Measurements from ENCODE around the gene MGAT4A.

DNA sequence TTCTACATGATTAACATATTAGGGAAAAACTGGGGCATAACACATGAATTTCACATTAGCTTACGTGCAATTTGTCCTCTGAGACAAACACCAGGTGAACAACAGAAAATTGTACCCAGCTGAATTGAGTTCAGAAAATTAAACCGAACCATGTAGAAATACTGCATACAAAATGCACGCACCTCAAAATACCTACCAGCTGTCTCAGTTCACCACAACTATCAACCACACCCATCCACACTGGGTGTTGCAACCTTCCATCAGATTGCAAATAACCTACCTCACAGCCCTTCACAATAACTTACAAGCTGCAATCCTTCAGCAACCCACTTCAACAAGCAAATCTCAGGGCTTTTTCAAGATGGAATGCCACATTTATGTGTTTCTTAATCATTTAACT is 66.6 kb downstream of the MGAT4A start:
- TF ChIP-seq, protein P1, sequence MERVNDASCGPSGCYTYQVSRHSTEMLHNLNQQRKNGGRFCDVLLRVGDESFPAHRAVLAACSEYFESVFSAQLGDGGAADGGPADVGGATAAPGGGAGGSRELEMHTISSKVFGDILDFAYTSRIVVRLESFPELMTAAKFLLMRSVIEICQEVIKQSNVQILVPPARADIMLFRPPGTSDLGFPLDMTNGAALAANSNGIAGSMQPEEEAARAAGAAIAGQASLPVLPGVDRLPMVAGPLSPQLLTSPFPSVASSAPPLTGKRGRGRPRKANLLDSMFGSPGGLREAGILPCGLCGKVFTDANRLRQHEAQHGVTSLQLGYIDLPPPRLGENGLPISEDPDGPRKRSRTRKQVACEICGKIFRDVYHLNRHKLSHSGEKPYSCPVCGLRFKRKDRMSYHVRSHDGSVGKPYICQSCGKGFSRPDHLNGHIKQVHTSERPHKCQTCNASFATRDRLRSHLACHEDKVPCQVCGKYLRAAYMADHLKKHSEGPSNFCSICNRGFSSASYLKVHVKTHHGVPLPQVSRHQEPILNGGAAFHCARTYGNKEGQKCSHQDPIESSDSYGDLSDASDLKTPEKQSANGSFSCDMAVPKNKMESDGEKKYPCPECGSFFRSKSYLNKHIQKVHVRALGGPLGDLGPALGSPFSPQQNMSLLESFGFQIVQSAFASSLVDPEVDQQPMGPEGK (CRISPR knock-in tag; IDR thresholded peaks at IDR 0.05; ENCODE audit: borderline replicate concordance) = no peak
- TF ChIP-seq ESRRG (CRISPR knock-in tag; IDR thresholded peaks at IDR 0.05) = no peak
